Psoas muscle (tissue), 8 donors: ENCODE data around the gene LRRC52. TPM values are rescaled to one million over a fixed set of nuclear protein-coding genes. Genes with fewer than 3 reads are reported as not detected.
"Not testable (repeated sequence)": the region's sequence is repeated elsewhere in the genome, so short reads cannot be mapped to it uniquely, and the experiment has no call there.

ENCODE experiments used
- ATAC-seq, 4 donors: fragments of 200-7000 bp; cut with Tn5 transposase; one replicate each; pipeline ENCODE4 v1.9.1; 2020; ENCODE audit warnings: moderate library complexity in 3 of 4, mild to moderate bottlenecking in 2 of 4
- DNase-seq, 2 donors: peaks; one replicate each; pipeline ENCODE4 v3.0.0-alpha.2; 2020
- H3K27ac ChIP-seq: fragments of 200-600 bp; one replicate; pipeline ENCODE4 v1.8.0; 2022
- H3K27me3 ChIP-seq, 3 donors: fragments of 200-600 bp in 1 of 3; one replicate each; pipeline versions ENCODE4 v1.6.1 to v1.8.0; 2013 to 2022; ENCODE audit warnings: low read length in 2 of 3, mild to moderate bottlenecking in 2 of 3, moderate library complexity in 1 of 3; ENCODE audit not compliant: insufficient read depth in 3 of 3
- H3K36me3 ChIP-seq, 2 donors: fragments of 200-600 bp in 1 of 2; one replicate each; pipeline versions ENCODE4 v1.6.1 to v1.8.0; 2013 to 2022; ENCODE audit warnings: low read depth in 1 of 2, mild to moderate bottlenecking in 1 of 2, moderate library complexity in 1 of 2; ENCODE audit not compliant: insufficient read depth in 1 of 2
- H3K4me1 ChIP-seq: fragments of 200-600 bp; one replicate; pipeline ENCODE4 v1.8.0; 2022
- H3K4me3 ChIP-seq: fragments of 200-600 bp; one replicate; pipeline ENCODE4 v1.8.0; 2022; ENCODE audit warnings: mild to moderate bottlenecking
- H3K9me3 ChIP-seq: fragments of 200-600 bp; one replicate; pipeline ENCODE4 v1.8.0; 2022
- CTCF ChIP-seq: fragments of 200-600 bp; IDR thresholded peaks from one replicate; pipeline ENCODE4 v1.8.0; 2022; ENCODE audit warnings: antibody characterized with exemption
- WGBS, 3 donors: extraction: QIAGEN DNeasy Blood & Tissue Kit; methylation state at CpG; one replicate each; pipeline versions ENCODE4 v1.1.6 to v1.1.7; 2013; 5-methylcytosine and 5-hydroxymethylcytosine counted together
- intact Hi-C, 2 donors: fragments of 100-400 bp; cut with DNase I; formaldehyde crosslinking; loops; one replicate each; pipeline versions ENCODE4 v1.11.0 to v1.14.2; 2022
- polyA plus RNA-seq, 3 donors: library from polyadenylated mRNA; stranded (reverse); fragments of 200-250 nt; gene quantifications; one replicate each; pipeline ENCODE4 v1.2.3, GENCODE V29; 2013
- total RNA-seq, 4 donors: library from RNA; stranded (reverse); fragmentation: NEBNext Ultra II Directional in 2 of 4; extraction: Animal tissue kit (Norgen Biotek cat#: 25700) in 2 of 4; gene quantifications; one replicate each; pipeline versions ENCODE4 v1.2.1 to v1.2.4, GENCODE V29; 2021 to 2023
- donor health status: healthy with polysubstance abuse.
- donor health status: DM: no; HTN: no; CAD: no; lungs with moderate emphysema.
- donor health status: Bipolar disorder and iron deficiency.
- donor health status: healthy.
- donor health status: DM: yes; HTN: yes; CAD: no.
- donor health status: DM: no; HTN: no; CAD: no.
- donor health status: DM: no; HTN: no; CAD: no.
- donor health status: DM: yes; HTN: yes; CAD: no.

The LRRC52 gene
- total and polyA plus RNA-seq, 7 donors = 0.08 to 1.2 (median 0.08) TPM; not detected in 4

DNA sequence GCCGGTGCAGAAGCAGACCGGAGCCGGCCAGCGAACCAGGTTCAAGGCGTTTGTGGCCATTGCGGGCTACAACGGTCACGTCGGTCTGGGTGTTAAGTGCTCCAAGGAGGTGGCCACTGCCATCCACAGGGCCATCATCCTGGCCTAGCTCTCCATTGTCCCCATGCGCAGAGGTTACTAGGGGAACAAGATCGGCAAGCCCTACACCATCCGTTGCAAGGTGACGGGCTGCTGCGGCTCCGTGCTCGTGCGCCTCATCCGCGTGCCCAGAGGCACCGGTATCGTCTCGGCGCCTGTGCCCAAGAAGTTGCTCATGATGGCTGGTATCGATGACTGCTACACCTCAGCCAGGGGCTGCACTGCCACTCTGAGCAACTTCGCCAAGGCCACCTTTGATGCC lies 38.1 kb downstream of the LRRC52 start:
- DNase-seq (no peak), ATAC-seq (no peak)
- Histone ChIP-seq H3K27ac (no peak overlapping the region), H3K27me3 (no peaks in the 10 kb centered on the region), H3K9me3 (no peaks in the 10 kb centered on the region), H3K36me3 (no peaks in the 10 kb centered on the region), H3K4me3 (no peak overlapping the region), H3K4me1 (no peaks in the 10 kb centered on the region)
- intact Hi-C loops = no loop called here
- WGBS, 3 donors = 98 to 99% (median 98%) methylated on average over 25 of the region's 25 CpGs
- no peak for TF ChIP-seq CTCF

DNA sequence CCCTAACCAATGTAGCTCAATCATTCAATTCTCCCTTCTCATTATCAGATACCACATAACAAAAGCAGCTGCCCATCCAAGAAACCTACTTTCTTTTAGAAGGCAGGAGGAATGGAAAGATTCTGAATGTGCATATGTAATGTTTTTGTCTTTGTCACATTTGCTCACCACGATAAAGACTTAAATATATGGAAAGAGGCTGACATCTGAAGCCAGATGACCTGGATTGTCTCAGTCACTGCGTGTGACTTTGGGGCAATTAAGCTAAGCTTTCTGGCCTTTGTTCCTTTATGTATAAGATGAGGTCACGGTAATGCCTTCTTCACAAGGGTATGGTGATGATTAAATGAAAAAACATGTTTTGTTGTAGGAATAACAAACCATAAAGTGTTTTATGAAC lies 42.6 kb downstream of the LRRC52 start:
- Histone ChIP-seq H3K4me3 (no peak overlapping the region), H3K27ac (no peak overlapping the region), H3K9me3 (no peaks in the 10 kb centered on the region), H3K36me3 (no peaks in the 10 kb centered on the region), H3K4me1 (no peaks in the 10 kb centered on the region), H3K27me3 (no peaks in the 10 kb centered on the region)
- intact Hi-C loops = loop anchor here in 1 of 2 donors (5.0 kb wide), 1 partner anchor 34 kb away; no protein-coding TSS in a partner anchor
- DNase-seq (no peak), ATAC-seq (no peak)
- no peak for TF ChIP-seq CTCF
- WGBS, 3 donors = 59 to 73% (median 68%) methylated on average over 3 of the region's 3 CpGs

DNA sequence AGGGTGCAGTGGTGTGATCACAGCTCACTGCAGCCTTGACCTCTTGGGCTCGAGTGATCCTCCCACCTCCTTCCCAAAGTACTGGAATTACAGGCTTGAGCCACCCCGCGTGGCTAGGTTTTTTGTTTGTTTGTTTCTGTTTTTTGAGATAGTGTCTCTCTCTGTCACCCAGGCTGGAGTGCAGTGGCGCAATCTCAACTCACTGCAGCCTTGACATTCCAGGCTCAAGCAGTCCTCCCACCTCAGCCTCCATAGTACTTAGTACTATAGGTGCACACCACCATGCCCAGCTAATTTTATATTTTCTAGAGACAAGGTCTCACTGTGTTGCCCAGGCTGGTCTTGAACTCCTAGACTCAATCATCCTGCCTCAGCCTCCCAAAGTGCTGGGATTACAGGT lies 47.6 kb downstream of the LRRC52 start:
- not testable (repeated sequence) for ATAC-seq, DNase-seq, H3K36me3 ChIP-seq, H3K9me3 ChIP-seq, H3K4me1 ChIP-seq, H3K4me3 ChIP-seq, H3K27me3 ChIP-seq, H3K27ac ChIP-seq
- intact Hi-C loops = loop anchor here in 1 of 2 donors (5.0 kb wide), 2 partner anchors 334 to 449 kb away; no protein-coding TSS in a partner anchor
- WGBS, 3 donors = 91 to 93% (median 92%) methylated on average over 4 of the region's 4 CpGs

DNA sequence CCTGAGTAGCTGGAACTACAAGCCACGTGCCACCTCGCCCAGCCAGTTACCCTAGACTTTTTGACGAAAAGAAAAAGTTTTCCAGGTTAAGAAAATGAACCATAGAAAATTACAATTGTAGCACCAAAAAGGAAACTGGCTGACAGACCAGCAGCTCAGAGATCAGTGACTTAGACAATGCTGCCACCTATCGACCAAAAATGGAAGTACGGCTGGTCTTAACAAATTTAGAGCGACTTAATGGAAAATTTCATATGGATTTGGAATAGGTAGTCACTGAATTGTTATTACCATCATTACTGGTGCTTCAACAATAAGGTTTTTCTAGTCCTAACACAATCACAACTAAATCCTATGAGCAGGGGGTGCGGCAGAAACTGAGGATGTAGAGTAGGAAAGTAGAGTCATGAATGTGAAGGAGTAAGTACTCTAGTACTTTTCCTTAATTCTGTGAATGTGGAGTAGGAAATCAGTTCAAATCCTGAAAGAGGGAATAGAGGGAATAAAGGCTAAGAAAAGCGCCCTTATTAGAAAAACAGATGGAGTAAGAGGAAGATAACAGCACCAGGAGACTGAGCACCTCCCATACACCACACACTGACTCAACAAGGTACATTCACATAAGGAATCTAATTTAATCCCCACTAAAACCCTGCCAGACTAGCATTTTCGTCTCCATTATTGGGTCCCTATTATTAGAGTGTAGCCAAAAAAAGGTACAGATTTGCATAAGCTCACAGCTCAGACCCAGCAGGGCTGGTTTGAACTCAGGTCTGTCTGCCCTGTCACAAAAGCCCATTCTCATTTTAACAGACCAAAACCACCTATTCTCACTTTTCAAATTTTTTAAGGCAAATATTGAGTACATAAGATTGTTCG lies 49.4 kb downstream of the LRRC52 start:
- intact Hi-C loops = loop anchor here (1.0 to 5.0 kb wide), 4 partner anchors 189 to 451 kb away; no protein-coding TSS in a partner anchor
- ATAC-seq = peak; percentile 52 to 76 (median 66)

More for the DNA sequence above, 49.4 kb downstream of the LRRC52 start:
- no peaks in the 10 kb centered on the region for H3K36me3 ChIP-seq
- no peaks in the 10 kb centered on the region for H3K9me3 ChIP-seq
- DNase-seq = peak; percentile 30 to 61
- peak; percentile 98 for TF ChIP-seq CTCF
- H3K27me3 ChIP-seq = no peaks in the 10 kb centered on the region
- H3K27ac ChIP-seq = no peak overlapping the region
- WGBS, 3 donors = 1 to 8% (median 1%) methylated on average over 10 of the region's 10 CpGs
- H3K4me3 ChIP-seq = no peak overlapping the region
- no peaks in the 10 kb centered on the region for H3K4me1 ChIP-seq
